Measurements from ENCODE around the gene MSANTD3.
"Not testable (repeated sequence)": the region's sequence is repeated elsewhere in the genome, so short reads cannot be mapped to it uniquely, and the experiment has no call there.

The MSANTD3 gene, protein sequence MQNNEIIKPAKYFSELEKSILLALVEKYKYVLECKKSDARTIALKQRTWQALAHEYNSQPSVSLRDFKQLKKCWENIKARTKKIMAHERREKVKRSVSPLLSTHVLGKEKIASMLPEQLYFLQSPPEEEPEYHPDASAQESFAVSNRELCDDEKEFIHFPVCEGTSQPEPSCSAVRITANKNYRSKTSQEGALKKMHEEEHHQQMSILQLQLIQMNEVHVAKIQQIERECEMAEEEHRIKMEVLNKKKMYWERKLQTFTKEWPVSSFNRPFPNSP

DNA sequence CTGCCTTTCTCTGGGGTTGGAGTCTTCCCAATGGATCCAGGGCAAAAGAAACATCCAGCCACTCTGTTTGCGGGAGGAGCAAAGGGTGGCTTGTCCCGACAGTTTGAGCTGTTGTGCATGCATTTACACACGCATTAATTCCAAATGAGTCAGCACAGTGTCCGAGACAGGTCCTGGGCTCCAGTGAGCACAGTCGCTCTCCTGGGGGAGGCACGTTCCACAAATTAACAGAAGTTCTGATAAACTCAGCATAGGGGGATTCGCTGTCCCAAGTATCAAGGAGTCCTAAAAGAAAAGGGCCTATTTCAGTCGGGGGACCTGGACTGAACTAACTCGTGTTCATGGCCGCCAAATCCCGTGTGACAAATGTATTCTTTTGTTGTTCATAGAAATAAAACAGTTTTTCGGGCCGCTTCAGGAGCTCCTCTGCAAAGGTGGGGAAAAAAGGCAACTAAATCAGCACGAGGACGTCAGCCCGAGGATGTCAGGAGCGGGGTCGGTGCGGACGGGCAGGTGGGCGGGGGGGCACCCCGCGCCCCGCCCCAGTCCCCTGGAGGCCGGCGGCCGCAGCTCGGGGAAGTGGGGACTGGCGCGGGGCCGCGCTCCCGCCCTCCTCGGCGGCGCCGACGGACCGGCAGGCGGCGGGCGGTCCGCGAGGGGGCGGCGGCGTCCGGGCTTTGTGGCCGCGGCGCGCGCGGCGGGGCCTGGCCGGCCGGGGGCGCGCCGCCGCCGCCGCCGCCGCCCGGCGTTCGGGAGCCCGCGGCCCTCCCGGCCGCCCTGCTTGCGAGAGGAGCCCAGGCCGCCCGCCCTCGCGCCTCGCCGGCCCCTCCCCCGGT lies at the start of gene MSANTD3:
Gene MSANTD3, plus strand, starts transcription at position 614 of the 836 bp plus-strand sequence. CDS start 14,796 bp downstream, outside the sequence.
- DNase-seq, result peak; percentile 74

DNA sequence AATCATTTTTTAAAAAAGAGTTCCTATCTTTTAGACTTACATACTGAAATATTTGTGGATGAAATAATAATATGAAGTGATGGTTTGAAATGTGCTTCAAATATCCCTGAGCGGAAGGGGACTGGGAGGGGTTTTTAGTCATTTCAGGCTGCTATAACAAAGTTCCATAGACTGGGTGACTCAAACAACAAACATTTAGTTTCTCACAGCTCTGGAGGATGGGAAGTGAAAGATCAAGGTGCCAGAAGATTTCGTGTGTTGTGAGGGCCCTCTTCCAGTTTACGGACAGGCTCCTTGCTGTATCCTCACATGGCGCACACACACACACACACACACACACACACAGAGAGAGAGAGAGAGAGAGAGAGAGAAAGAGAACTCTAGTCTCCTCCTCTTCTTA lies 47.1 kb upstream of the MSANTD3 start:
- DNase-seq, result no peak

DNA sequence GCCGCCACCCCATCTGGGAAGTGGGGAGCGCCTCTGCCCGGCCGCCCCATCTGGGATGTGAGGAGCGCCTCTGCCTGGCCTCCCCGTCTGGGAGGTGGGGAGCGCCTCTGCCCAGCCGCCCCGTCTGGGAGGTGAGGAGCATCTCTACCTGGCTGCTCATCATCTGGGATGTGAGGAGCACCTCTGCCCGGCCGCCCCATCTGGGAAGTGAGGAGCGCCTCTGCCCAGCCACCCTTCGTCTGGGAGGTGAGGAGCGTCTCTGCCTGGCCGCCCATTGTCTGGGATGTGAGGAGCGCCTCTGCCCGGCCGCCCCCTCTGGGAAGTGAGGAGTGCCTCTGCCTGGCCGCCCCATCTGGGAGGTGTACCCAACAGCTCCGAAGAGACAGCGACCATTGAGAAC lies 34.0 kb upstream of the MSANTD3 start:
- DNase-seq, result not testable (repeated sequence)

- DNase-seq, result no peak
Measured at GRCh38 chr9:100394032-100394695, 32.8 kb upstream of the MSANTD3 start.

- DNase-seq, result no peak
Measured at GRCh38 chr9:100394816-100395215, 32.1 kb upstream of the MSANTD3 start.

DNA sequence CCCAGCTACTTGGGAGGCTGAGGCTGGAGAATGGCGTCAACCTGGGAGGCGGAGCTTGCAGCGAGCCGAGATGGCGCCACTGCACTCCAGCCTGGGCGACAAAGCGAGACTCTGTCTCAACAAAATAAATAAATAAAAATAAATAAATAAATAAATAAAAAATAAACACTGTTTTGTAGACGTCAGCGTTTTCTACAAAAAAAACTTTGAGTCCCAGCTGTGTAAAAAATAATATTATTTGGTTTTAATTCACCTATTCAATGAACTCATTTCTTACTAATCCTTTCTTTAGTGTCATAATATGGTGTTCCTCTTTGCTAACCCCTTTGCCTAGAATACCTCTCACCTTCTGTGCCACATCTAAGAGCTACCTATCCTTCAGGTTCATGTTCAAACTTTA lies 30.2 kb upstream of the MSANTD3 start:
- no peak for DNase-seq

GRCh38 chr9:100397529-100398266 lies 29.2 kb upstream of the MSANTD3 start:
- DNase-seq, result no peak

GRCh38 chr9:100401042-100401441 lies 25.9 kb upstream of the MSANTD3 start:
- no peak for DNase-seq

GRCh38 chr9:100406962-100407361 lies 20.0 kb upstream of the MSANTD3 start:
- DNase-seq, result no peak

GRCh38 chr9:100408546-100409175 lies 18.3 kb upstream of the MSANTD3 start:
- no peak for DNase-seq

DNA sequence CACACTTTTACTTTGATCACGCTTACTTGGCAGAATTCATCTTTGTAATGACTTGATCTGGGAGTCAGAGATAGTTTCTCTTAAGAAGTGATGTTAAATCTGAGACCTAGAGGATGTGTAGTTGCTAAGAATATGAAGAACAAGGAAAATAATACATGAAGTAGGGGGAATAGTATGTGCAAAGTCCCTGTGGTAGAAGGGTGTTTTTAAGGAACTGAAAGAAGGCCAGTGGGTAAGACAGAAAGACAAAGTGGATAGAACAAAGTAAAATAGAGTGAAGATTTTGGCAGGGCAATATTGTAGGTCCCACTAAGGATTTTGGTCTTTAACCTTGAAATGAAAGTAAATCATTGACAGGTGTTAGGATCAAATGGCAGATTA lies 17.8 kb upstream of the MSANTD3 start:
- no peak for DNase-seq

- peak; percentile 93 for DNase-seq
Measured at GRCh38 chr9:100411472-100412283, 15.3 kb upstream of the MSANTD3 start.

- DNase-seq, result no peak
Measured at GRCh38 chr9:100413839-100414420, 13.0 kb upstream of the MSANTD3 start.

- DNase-seq, result no peak
Measured at GRCh38 chr9:100417815-100418214, 9.1 kb upstream of the MSANTD3 start.

DNA sequence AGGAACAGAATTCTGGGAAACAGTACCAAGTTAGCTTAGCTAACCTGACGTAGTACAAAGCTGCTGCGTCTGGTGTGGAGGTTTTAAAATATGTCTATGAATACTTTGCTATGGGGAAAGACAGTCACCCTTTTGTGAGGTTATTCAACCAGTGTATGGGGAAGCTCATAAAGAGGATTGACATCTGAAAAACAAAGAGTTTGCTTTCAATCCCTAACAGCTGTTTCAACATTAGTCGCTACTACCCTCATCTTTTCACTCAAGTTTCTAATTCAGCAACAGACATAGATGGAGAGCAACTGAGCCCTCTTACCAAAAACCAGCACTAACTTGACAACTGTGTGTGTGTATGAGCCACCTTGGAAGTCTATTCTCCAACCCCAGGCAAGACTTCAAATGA lies 7.8 kb upstream of the MSANTD3 start:
- DNase-seq, result no peak

DNA sequence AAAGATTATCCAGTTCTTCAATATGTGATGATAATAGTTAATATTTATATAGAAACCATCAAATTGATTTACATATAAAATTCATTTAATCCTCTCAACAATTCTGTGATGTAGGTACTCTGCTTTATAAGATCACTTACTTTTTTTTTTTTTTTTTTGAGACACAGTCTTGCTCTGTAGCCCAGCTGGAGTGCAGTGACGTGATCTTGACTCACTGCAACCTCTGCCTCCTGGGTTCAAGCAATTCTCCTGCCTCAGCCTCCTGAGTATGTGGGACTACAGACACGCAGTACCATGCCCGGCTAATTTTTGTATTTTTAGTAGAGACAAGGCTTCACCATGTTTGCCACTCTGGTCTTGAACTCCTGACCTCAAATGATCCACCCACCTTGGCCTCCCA lies 5.8 kb upstream of the MSANTD3 start:
- DNase-seq, result not testable (repeated sequence)

DNA sequence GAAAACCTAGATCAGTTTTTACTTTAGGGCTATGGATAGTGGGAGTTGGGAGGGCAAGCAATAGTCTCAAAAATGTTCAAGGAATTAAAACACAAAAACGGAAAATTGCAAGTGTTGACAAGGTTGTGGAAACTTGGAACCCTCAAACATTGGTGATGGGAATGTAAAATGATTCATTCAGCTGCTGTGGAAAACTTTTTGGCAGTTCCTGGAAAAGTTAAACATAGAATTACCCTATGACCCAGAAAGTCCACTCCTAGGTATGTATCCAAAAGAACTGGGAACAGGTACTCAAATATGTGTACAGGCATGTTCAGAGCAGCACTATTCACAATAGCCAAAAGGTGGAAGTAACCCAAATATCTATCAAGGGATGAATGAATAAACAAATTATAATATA lies 1.2 kb upstream of the MSANTD3 start:
- no peak for DNase-seq

DNA sequence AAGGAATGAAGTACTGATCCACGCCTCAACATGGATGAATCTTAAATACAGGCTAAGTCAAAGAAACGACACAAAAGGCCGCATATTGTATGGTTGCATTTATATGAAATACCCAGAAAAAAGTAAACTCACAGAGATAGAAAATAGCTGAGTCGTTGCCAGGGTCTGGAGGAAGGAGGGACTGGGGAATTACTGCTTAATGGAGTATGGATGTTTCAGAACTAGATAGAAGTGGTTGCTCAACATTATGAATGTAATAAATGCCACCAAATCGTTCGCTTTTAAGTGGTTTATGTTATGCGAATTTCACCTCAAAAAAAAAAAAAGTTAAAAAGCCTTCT lies 784 bp upstream of the MSANTD3 start:
- DNase-seq, result no peak

DNA sequence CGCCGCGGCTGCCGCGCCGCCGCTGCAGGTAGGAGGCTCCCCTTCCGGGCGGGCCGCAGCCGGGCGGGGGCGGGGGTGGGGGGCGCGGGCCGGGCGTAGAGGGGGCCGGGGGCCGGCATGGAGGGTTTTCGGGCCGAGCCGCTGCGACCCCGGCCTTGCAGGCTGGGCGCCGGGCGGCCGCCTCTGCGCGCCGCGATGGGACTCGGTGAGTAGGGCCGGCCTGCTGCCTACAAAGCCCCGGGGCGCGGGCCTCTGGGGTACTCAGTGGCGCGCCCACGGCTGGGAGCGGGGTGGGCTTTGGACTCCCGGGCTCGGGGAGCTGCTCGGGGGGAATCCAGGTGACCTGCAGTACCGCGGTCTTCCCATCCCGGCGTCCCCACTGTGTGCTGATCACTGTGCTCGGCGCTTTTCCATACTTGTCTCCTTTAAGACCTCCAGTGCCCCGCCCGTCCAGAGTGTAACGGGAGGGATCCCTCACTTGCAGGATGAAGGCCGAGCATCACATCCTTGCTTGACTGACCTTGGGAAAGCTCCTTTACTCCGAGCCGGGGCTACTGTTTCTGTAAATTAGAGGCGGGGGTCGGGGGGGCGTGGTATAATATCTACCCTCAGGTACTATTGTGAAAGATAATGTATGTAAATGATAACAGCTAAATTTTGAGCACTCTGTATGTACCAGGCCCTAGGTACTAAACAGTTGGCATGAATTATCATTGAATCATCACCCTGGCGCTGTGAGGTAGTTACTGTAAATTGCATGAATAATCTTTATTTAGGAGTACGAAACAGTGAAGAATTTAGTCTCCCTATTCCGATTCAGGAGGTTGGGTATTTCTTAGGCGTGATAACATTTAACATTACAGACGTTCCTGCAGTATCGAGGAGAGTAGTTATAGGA lies 672 bp downstream of the MSANTD3 start:
- DNase-seq, result peak; percentile 65

Measured in femur (tissue), 1 donor.